GM21360 (cell line): ENCODE data around the gene BARHL1.

Source experiments
- ATAC-seq: cut with Tn5 transposase; IDR thresholded peaks from one replicate; pipeline ENCODE4 v1.9.1; 2021; ENCODE audit warnings: mild to moderate bottlenecking, moderate library complexity; ENCODE audit not compliant: unreplicated experiment

Gene BARHL1

GRCh38 chr9:132582276-132582785 lies at the start of gene BARHL1:
Gene BARHL1 (plus strand): TSS chr9:132582606. CDS start chr9:132582798, 192 bp downstream.
- ATAC-seq = no peak

- no peak for ATAC-seq
Observed at GRCh38 chr9:132534832-132535231, 47.6 kb upstream of the BARHL1 start.

GRCh38 chr9:132536124-132536523 lies 46.3 kb upstream of the BARHL1 start:
- ATAC-seq = no peak

- ATAC-seq = no peak
Observed at GRCh38 chr9:132537352-132537751, 45.1 kb upstream of the BARHL1 start.

- ATAC-seq = no peak
Observed at GRCh38 chr9:132538071-132538470, 44.3 kb upstream of the BARHL1 start.

- ATAC-seq = no peak
Observed at GRCh38 chr9:132539096-132539495, 43.3 kb upstream of the BARHL1 start.

GRCh38 chr9:132541051-132541450 lies 41.4 kb upstream of the BARHL1 start:
- ATAC-seq = no peak

GRCh38 chr9:132541870-132542830 lies 40.3 kb upstream of the BARHL1 start:
- no peak for ATAC-seq

- ATAC-seq = no peak
Observed at GRCh38 chr9:132543251-132543650, 39.2 kb upstream of the BARHL1 start.

GRCh38 chr9:132543960-132544359 lies 38.4 kb upstream of the BARHL1 start:
- ATAC-seq = no peak

GRCh38 chr9:132545578-132545977 lies 36.8 kb upstream of the BARHL1 start:
- ATAC-seq = no peak

- ATAC-seq = no peak
Observed at GRCh38 chr9:132546148-132547051, 36.0 kb upstream of the BARHL1 start.

- no peak for ATAC-seq
Observed at GRCh38 chr9:132547052-132547431, 35.4 kb upstream of the BARHL1 start.

- no peak for ATAC-seq
Observed at GRCh38 chr9:132547436-132547835, 35.0 kb upstream of the BARHL1 start.

- ATAC-seq = no peak
Observed at GRCh38 chr9:132547976-132548730, 34.3 kb upstream of the BARHL1 start.

GRCh38 chr9:132548751-132549640 lies 33.4 kb upstream of the BARHL1 start:
- ATAC-seq = no peak

- no peak for ATAC-seq
Observed at GRCh38 chr9:132551556-132551955, 30.9 kb upstream of the BARHL1 start.

- ATAC-seq = no peak
Observed at GRCh38 chr9:132552041-132552440, 30.4 kb upstream of the BARHL1 start.

- ATAC-seq = no peak
Observed at GRCh38 chr9:132554755-132555154, 27.7 kb upstream of the BARHL1 start.

- ATAC-seq = no peak
Observed at GRCh38 chr9:132555528-132555927, 26.9 kb upstream of the BARHL1 start.
